ENCODE measurements around the gene EPHA10.
"Not testable (repeated sequence)": the region's sequence is repeated elsewhere in the genome, so short reads cannot be mapped to it uniquely, and the experiment has no call there.

EPHA10 gene

DNA sequence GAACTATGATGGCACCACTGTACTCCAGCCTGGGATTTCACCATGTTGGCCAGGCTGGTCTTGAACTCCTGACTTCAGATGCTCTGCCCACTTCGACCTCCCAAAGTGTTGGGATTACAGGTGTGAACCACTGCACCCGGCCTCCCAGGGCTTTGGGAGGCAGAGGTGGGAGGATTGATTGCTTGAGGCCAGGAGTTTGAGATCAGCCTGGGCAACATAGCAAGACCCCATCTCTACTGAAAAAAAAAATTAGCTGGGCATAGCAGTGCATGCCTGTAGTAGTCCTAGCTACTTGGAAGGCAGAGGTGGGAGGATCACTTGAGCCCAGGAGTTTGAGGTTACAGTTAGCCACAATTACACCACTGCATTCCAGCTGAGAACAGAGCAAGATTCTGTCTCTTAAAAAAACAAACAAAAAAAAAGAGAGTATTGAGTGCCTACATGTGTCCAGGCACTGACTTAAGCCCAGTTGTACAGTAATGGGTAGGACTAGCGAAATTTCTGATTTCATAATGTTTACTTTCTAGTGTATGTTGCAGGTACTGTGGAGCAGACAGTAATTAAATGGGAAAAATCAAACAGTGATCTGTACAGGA lies 32.9 kb upstream of the EPHA10 start:
- Histone ChIP-seq H3K27ac (ENCODE audit: low read depth, low read length) (no peak overlapping the region), H3K27me3 (ENCODE audit: control insufficient read depth, insufficient read depth, low read length) (peaks cover 22% of the 10 kb centered on the region), H3K9ac (ENCODE audit: low read depth, low read length) (no peak overlapping the region), H3K9me3 (ENCODE audit: control insufficient read depth, insufficient read depth, low read length) (no peaks in the 10 kb centered on the region), H3K36me3 (ENCODE audit: control insufficient read depth, insufficient read depth, low read length) (peaks cover 48% of the 10 kb centered on the region), H3K4me3 (ENCODE audit: low read depth, low read length) (no peak overlapping the region), H3K4me1 (ENCODE audit: control insufficient read depth, insufficient read depth, low read length) (peaks cover 6% of the 10 kb centered on the region; the same call in 1 of the 2 replicates)

- H3K4me1 ChIP-seq (ENCODE audit: control insufficient read depth, insufficient read depth, low read length): peaks cover 6% of the 10 kb centered on the region; the same call in 1 of the 2 replicates
- peak overlapping the region; percentile 78 for H3K4me3 ChIP-seq (ENCODE audit: low read depth, low read length)
- no peaks in the 10 kb centered on the region for H3K9me3 ChIP-seq (ENCODE audit: control insufficient read depth, insufficient read depth, low read length)
- no peak overlapping the region for H3K27ac ChIP-seq (ENCODE audit: low read depth, low read length)
- peaks cover 36% of the 10 kb centered on the region for H3K27me3 ChIP-seq (ENCODE audit: control insufficient read depth, insufficient read depth, low read length)
- no peak overlapping the region for H3K9ac ChIP-seq (ENCODE audit: low read depth, low read length)
- peaks cover 31% of the 10 kb centered on the region for H3K36me3 ChIP-seq (ENCODE audit: control insufficient read depth, insufficient read depth, low read length)
Observed at GRCh38 chr1:37795340-37796125, 30.6 kb upstream of the EPHA10 start.

DNA sequence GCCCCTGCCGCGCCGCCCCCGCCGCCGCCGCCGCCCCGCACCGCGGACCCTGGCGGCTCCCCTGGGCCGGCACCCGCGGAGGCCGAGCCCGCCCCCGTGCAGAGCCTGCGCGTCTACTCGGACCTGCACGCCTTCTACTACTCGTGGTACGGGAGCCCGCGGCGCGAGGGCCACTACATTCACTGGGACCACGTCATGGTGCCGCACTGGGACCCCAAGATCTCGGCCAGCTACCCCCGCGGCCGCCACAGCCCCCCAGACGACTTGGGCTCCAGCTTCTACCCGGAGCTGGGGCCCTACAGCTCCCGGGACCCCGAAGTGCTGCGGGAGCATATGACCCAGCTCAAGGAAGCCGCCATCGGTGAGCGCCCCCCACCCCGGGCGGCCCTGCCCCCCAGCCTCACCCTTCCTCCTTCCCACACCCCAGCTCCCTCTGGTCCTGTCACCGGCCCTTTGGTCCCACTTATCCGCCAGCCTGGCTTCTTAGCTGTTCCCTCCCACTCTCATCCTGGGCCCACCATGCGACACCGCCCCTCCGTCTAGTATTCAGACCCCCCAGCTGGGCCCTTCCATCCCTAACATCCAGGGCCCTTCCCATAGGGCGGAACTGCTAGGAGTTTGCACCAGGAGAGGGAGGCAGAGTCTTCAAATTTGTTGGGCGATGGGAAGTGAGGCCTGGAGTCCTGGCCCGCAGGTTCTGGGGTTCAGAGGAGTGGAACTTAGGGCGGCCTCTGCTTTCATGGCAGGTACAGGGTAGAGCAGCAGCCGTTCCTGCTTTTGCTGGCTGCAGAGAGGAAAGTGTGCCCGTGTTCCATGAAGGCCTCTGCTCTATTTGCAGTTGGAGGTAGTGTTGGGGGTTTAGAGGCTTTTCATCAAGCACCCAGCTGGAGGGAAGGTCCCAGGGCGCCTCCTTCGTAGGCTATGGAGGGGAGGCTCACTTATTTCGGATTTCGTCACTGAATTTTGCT lies 29.7 kb upstream of the EPHA10 start:
- H3K36me3 ChIP-seq (ENCODE audit: control insufficient read depth, insufficient read depth, low read length): peaks cover 23% of the 10 kb centered on the region
- peak overlapping the region; percentile 78 for H3K4me3 ChIP-seq (ENCODE audit: low read depth, low read length)
- H3K4me1 ChIP-seq (ENCODE audit: control insufficient read depth, insufficient read depth, low read length): peaks cover 6% of the 10 kb centered on the region; the same call in 1 of the 2 replicates
- H3K27me3 ChIP-seq (ENCODE audit: control insufficient read depth, insufficient read depth, low read length): peaks cover 36% of the 10 kb centered on the region
- H3K9me3 ChIP-seq (ENCODE audit: control insufficient read depth, insufficient read depth, low read length): no peaks in the 10 kb centered on the region
- H3K9ac ChIP-seq (ENCODE audit: low read depth, low read length): no peak overlapping the region
- H3K27ac ChIP-seq (ENCODE audit: low read depth, low read length): no peak overlapping the region

DNA sequence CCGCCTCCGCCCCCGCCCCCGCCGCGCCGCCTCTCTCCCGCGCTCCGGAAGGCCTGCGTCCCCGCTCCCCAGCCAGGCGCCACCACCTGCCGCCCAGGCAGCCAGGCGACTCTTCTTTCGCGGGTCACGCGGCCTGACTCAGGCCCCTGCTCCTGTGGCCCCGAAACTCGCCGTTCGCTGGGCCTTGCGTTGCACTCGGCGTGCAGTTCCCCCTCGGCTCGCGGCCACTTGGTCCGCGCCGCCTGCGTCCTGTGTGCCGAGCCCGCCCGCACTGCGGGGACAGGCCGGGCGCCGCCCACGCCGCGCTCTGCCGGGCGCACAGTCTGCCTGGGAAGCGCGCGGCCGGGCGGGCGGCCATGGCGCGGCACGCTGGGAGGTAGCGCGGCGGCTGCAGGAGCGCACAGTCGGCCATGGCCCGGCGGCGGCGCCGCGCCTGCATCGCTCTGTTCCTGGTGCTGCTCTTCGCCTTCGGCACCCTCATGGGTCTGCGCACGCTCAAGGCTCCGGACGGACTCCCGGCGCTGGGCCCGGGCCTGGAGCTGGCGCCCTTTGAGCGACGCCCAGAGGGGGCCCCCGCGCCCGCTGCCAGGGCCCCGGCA lies 29.0 kb upstream of the EPHA10 start, which contains the start of gene MANEAL:
Gene MANEAL (plus strand): TSS at position 75 of the 599 bp plus-strand sequence. CDS start 336 bp downstream, at position 411.
- Histone ChIP-seq H3K9me3 (ENCODE audit: control insufficient read depth, insufficient read depth, low read length) (no peaks in the 10 kb centered on the region), H3K36me3 (ENCODE audit: control insufficient read depth, insufficient read depth, low read length) (peaks cover 15% of the 10 kb centered on the region), H3K4me3 (ENCODE audit: low read depth, low read length) (peak within 1 kb of the TSS; percentile 78), H3K4me1 (ENCODE audit: control insufficient read depth, insufficient read depth, low read length) (peaks cover 6% of the 10 kb centered on the region; the same call in 1 of the 2 replicates), H3K27me3 (ENCODE audit: control insufficient read depth, insufficient read depth, low read length) (peaks cover 36% of the 10 kb centered on the region), H3K9ac (ENCODE audit: low read depth, low read length) (peak within 1 kb of the TSS; percentile 43; the same call in 1 of the 2 replicates), H3K27ac (ENCODE audit: low read depth, low read length) (no peak within 1 kb of the TSS)

GRCh38 chr1:37792943-37793686 lies 28.2 kb upstream of the EPHA10 start:
- no peaks in the 10 kb centered on the region for H3K9me3 ChIP-seq (ENCODE audit: control insufficient read depth, insufficient read depth, low read length)
- peak overlapping the region; percentile 33; the same call in 1 of the 2 replicates for H3K4me3 ChIP-seq (ENCODE audit: low read depth, low read length)
- peaks cover 6% of the 10 kb centered on the region; the same call in 1 of the 2 replicates for H3K4me1 ChIP-seq (ENCODE audit: control insufficient read depth, insufficient read depth, low read length)
- no peak overlapping the region for H3K9ac ChIP-seq (ENCODE audit: low read depth, low read length)
- peaks cover 38% of the 10 kb centered on the region for H3K27me3 ChIP-seq (ENCODE audit: control insufficient read depth, insufficient read depth, low read length)
- peaks cover 12% of the 10 kb centered on the region for H3K36me3 ChIP-seq (ENCODE audit: control insufficient read depth, insufficient read depth, low read length)
- H3K27ac ChIP-seq (ENCODE audit: low read depth, low read length): no peak overlapping the region

- H3K27me3 ChIP-seq (ENCODE audit: control insufficient read depth, insufficient read depth, low read length): no peaks in the 10 kb centered on the region
- no peak overlapping the region for H3K9ac ChIP-seq (ENCODE audit: low read depth, low read length)
- no peaks in the 10 kb centered on the region for H3K9me3 ChIP-seq (ENCODE audit: control insufficient read depth, insufficient read depth, low read length)
- no peak overlapping the region for H3K4me3 ChIP-seq (ENCODE audit: low read depth, low read length)
- no peaks in the 10 kb centered on the region for H3K4me1 ChIP-seq (ENCODE audit: control insufficient read depth, insufficient read depth, low read length)
- no peaks in the 10 kb centered on the region for H3K36me3 ChIP-seq (ENCODE audit: control insufficient read depth, insufficient read depth, low read length)
- H3K27ac ChIP-seq (ENCODE audit: low read depth, low read length): no peak overlapping the region
Observed at GRCh38 chr1:37782491-37782890, 17.6 kb upstream of the EPHA10 start.

- Histone ChIP-seq H3K4me3 (ENCODE audit: low read depth, low read length) (no peak overlapping the region), H3K4me1 (ENCODE audit: control insufficient read depth, insufficient read depth, low read length) (no peaks in the 10 kb centered on the region), H3K9me3 (ENCODE audit: control insufficient read depth, insufficient read depth, low read length) (no peaks in the 10 kb centered on the region), H3K36me3 (ENCODE audit: control insufficient read depth, insufficient read depth, low read length) (no peaks in the 10 kb centered on the region), H3K9ac (ENCODE audit: low read depth, low read length) (no peak overlapping the region), H3K27ac (ENCODE audit: low read depth, low read length) (no peak overlapping the region), H3K27me3 (ENCODE audit: control insufficient read depth, insufficient read depth, low read length) (no peaks in the 10 kb centered on the region)
Observed at GRCh38 chr1:37778654-37779053, 13.7 kb upstream of the EPHA10 start.

DNA sequence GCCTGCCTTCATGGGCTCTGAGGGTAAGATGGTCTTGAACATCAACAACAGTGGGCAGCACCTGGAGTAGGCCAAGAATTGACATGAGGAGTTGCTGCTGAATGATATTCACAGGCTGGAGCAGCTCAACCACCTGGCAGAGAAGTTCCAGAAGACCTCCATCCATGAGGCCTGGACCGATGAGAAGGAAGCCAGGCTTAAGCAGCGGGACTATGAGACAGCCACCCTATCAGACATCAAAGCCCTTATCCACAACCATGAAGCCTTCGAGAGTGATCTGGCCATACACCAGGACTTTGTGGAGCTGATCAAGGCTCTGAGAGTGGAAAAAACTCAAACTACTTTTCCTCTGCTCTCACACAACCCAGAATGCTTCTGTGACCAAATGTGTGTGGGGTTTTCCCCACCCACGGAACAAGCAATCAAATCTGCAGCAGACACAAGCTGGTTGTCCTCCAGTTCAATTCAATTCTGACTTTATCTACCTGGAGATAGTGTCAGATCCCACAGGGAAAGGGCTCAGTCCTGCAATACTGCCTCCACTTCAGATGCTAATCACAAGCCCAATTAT lies 12.1 kb upstream of the EPHA10 start:
- Histone ChIP-seq H3K4me1 (ENCODE audit: control insufficient read depth, insufficient read depth, low read length) (no peaks in the 10 kb centered on the region), H3K9ac (ENCODE audit: low read depth, low read length) (no peak overlapping the region), H3K27ac (ENCODE audit: low read depth, low read length) (no peak overlapping the region), H3K36me3 (ENCODE audit: control insufficient read depth, insufficient read depth, low read length) (no peaks in the 10 kb centered on the region), H3K4me3 (ENCODE audit: low read depth, low read length) (no peak overlapping the region), H3K9me3 (ENCODE audit: control insufficient read depth, insufficient read depth, low read length) (no peaks in the 10 kb centered on the region), H3K27me3 (ENCODE audit: control insufficient read depth, insufficient read depth, low read length) (no peaks in the 10 kb centered on the region)

DNA sequence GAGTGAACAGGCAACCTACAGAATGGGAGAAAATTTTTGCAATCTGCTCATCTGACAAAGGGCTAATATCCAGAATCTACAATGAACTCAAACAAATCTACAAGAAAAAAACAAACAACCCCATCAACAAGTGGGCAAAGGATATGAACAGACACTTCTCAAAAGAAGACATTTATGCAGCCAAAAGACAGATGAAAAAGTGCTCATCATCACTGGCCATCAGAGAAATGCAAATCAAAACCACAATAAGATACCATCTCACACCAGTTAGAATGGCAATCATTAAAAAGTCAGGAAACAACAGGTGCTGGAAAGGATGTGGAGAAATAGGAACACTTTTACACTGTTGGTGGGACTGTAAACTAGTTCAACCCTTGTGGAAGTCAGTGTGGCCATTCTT lies 6.5 kb upstream of the EPHA10 start:
- H3K27me3 ChIP-seq (ENCODE audit: control insufficient read depth, insufficient read depth, low read length): peaks cover 24% of the 10 kb centered on the region
- not testable (repeated sequence) for H3K36me3 ChIP-seq (ENCODE audit: control insufficient read depth, insufficient read depth, low read length); H3K27ac ChIP-seq (ENCODE audit: low read depth, low read length); H3K9me3 ChIP-seq (ENCODE audit: control insufficient read depth, insufficient read depth, low read length); H3K9ac ChIP-seq (ENCODE audit: low read depth, low read length); H3K4me3 ChIP-seq (ENCODE audit: low read depth, low read length)
- peaks cover 10% of the 10 kb centered on the region for H3K4me1 ChIP-seq (ENCODE audit: control insufficient read depth, insufficient read depth, low read length)

Measured in HUES48 (cell line).